ENCODE measurements around the gene MLIP. TPM values are rescaled to one million over a fixed set of nuclear protein-coding genes. Genes with fewer than 3 reads are reported as not detected.
"Not testable (repeated sequence)": the region's sequence is repeated elsewhere in the genome, so short reads cannot be mapped to it uniquely, and the experiment has no call there.

The MLIP gene
- total RNA-seq, result 1 to 10 TPM; 1.4 to 3.6 TPM
- long read RNA-seq, donor 1, result 0 reads
- long read RNA-seq, donor 2, partial matches to known transcripts, result 0 of 2 reads
- long read RNA-seq, donor 2, other reads (novel, unspliced or antisense), result 2 of 2 reads

GRCh38 chr6:54111341-54112045 lies at the start of gene MLIP:
MLIP (plus strand) TSS chr6:54111443; CDS start chr6:54111480, 37 bp downstream.
- DNase-seq (ENCODE audit: low spot score), result no peak
- intact Hi-C loops (cut with DNase I), result no loop called here

- no peak for DNase-seq (ENCODE audit: low spot score)
- intact Hi-C loops (cut with DNase I), result no loop called here
These were observed 48.1 kb upstream of the MLIP start for GRCh38 chr6:54063228-54063539.

- no peak for DNase-seq (ENCODE audit: low spot score)
- intact Hi-C loops (cut with DNase I), result no loop called here
These were observed 42.5 kb upstream of the MLIP start for GRCh38 chr6:54068694-54069093.

GRCh38 chr6:54070025-54070424 lies 41.2 kb upstream of the MLIP start:
- intact Hi-C loops (cut with DNase I), result loop anchor here in 1 of 2 donors (10.0 kb wide), 1 partner anchor 65 kb away; no protein-coding TSS in a partner anchor
- no peak for DNase-seq (ENCODE audit: low spot score)

- intact Hi-C loops (cut with DNase I), result loop anchor here in 1 of 2 donors (10.0 kb wide), 1 partner anchor 67 kb away; no protein-coding TSS in a partner anchor
- DNase-seq (ENCODE audit: low spot score), result no peak
These were observed 39.4 kb upstream of the MLIP start for GRCh38 chr6:54071821-54072340.

GRCh38 chr6:54072635-54073313 lies 38.5 kb upstream of the MLIP start:
- DNase-seq (ENCODE audit: low spot score), result no peak
- intact Hi-C loops (cut with DNase I), result loop anchor here in 1 of 2 donors (10.0 kb wide), 1 partner anchor 68 kb away; no protein-coding TSS in a partner anchor

GRCh38 chr6:54073487-54073886 lies 37.8 kb upstream of the MLIP start:
- no peak for DNase-seq (ENCODE audit: low spot score)
- intact Hi-C loops (cut with DNase I), result loop anchor here in 1 of 2 donors (10.0 kb wide), 1 partner anchor 69 kb away; no protein-coding TSS in a partner anchor

GRCh38 chr6:54074109-54074508 lies 37.1 kb upstream of the MLIP start:
- intact Hi-C loops (cut with DNase I), result loop anchor here in 1 of 2 donors (10.0 kb wide), 1 partner anchor 69 kb away; no protein-coding TSS in a partner anchor
- no peak for DNase-seq (ENCODE audit: low spot score)

- no peak for DNase-seq (ENCODE audit: low spot score)
- intact Hi-C loops (cut with DNase I), result loop anchor here in 1 of 2 donors (10.0 kb wide), 1 partner anchor 70 kb away; no protein-coding TSS in a partner anchor
These were observed 36.6 kb upstream of the MLIP start for GRCh38 chr6:54074578-54075195.

- intact Hi-C loops (cut with DNase I), result loop anchor here in 1 of 2 donors (10.0 kb wide), 1 partner anchor 71 kb away; no protein-coding TSS in a partner anchor
- no peak for DNase-seq (ENCODE audit: low spot score)
These were observed 35.0 kb upstream of the MLIP start for GRCh38 chr6:54076159-54076789.

- intact Hi-C loops (cut with DNase I); DNase-seq (ENCODE audit: low spot score): not testable (repeated sequence)
These were observed 29.7 kb upstream of the MLIP start for GRCh38 chr6:54081499-54081898.

GRCh38 chr6:54083287-54083686 lies 28.0 kb upstream of the MLIP start:
- intact Hi-C loops (cut with DNase I), result no loop called here
- no peak for DNase-seq (ENCODE audit: low spot score)

- intact Hi-C loops (cut with DNase I), result no loop called here
- no peak for DNase-seq (ENCODE audit: low spot score)
These were observed 27.0 kb upstream of the MLIP start for GRCh38 chr6:54084231-54084630.

- intact Hi-C loops (cut with DNase I), result no loop called here
- no peak for DNase-seq (ENCODE audit: low spot score)
These were observed 26.2 kb upstream of the MLIP start for GRCh38 chr6:54085047-54085446.

- intact Hi-C loops (cut with DNase I), result no loop called here
- no peak for DNase-seq (ENCODE audit: low spot score)
These were observed 25.7 kb upstream of the MLIP start for GRCh38 chr6:54085541-54085940.

- no peak for DNase-seq (ENCODE audit: low spot score)
- intact Hi-C loops (cut with DNase I), result no loop called here
These were observed 24.8 kb upstream of the MLIP start for GRCh38 chr6:54086439-54086838.

GRCh38 chr6:54087721-54088120 lies 23.5 kb upstream of the MLIP start:
- no peak for DNase-seq (ENCODE audit: low spot score)
- intact Hi-C loops (cut with DNase I), result no loop called here

GRCh38 chr6:54093326-54093948 lies 17.8 kb upstream of the MLIP start:
- no peak for DNase-seq (ENCODE audit: low spot score)
- intact Hi-C loops (cut with DNase I), result no loop called here

- no peak for DNase-seq (ENCODE audit: low spot score)
- intact Hi-C loops (cut with DNase I), result no loop called here
These were observed 16.9 kb upstream of the MLIP start for GRCh38 chr6:54094293-54094692.

Measured in posterior vena cava (tissue), 2 donors.